G401 (cell line): ENCODE results near the gene TMPRSS7. TPM values are rescaled to one million over a fixed set of nuclear protein-coding genes. Genes with fewer than 3 reads are reported as not detected.

ENCODE experiments used
- DNase-seq: peaks from one replicate; pipeline ENCODE4 v3.0.0-alpha.2; 2015; ENCODE audit warnings: low spot score
- in situ Hi-C: cut with HindIII; loops from 2 replicates; pipeline ENCODE4 v1.10.0; 2016; ENCODE audit warnings: low sequenced_read_pairs, mixed read lengths
- total RNA-seq: library from RNA; depleted of rRNA; stranded (reverse); fragments of >200 nt; shearing (Covaris generic); gene quantifications from 2 replicates; pipeline ENCODE4 v1.2.3, GENCODE V29; 2014; rRNA removed

Gene TMPRSS7
- total RNA-seq, 1 experiment from 2014 or later, result not detected

- in situ Hi-C loops, result no loop called here
- no peak for DNase-seq
Measured at GRCh38 chr3:112119962-112120836, 85.7 kb downstream of the TMPRSS7 start.

- in situ Hi-C loops, result no loop called here
- DNase-seq, result no peak
Measured at GRCh38 chr3:112121577-112122547, 87.3 kb downstream of the TMPRSS7 start.

GRCh38 chr3:112122870-112123269, 88.3 kb downstream of the TMPRSS7 start:
- no peak for DNase-seq

GRCh38 chr3:112123548-112123947, 89.0 kb downstream of the TMPRSS7 start:
- DNase-seq, result no peak
- in situ Hi-C loops, result no loop called here

More at GRCh38 chr3:112122870-112123269, 88.3 kb downstream of the TMPRSS7 start:
- in situ Hi-C loops, result no loop called here

- in situ Hi-C loops, result no loop called here
- DNase-seq, result no peak
Measured at GRCh38 chr3:112124907-112125607, 90.5 kb downstream of the TMPRSS7 start.

GRCh38 chr3:112126511-112126911, 92.0 kb downstream of the TMPRSS7 start:
- in situ Hi-C loops, result no loop called here

GRCh38 chr3:112127522-112128494, 93.3 kb downstream of the TMPRSS7 start:
- in situ Hi-C loops, result no loop called here
- DNase-seq, result no peak

More at GRCh38 chr3:112126511-112126911, 92.0 kb downstream of the TMPRSS7 start:
- DNase-seq, result no peak

- no peak for DNase-seq
- in situ Hi-C loops, result no loop called here
Measured at GRCh38 chr3:112128843-112129727, 94.5 kb downstream of the TMPRSS7 start.

- in situ Hi-C loops, result no loop called here
Measured at GRCh38 chr3:112129925-112130637, 95.5 kb downstream of the TMPRSS7 start.

GRCh38 chr3:112130638-112130993, 96.1 kb downstream of the TMPRSS7 start:
- DNase-seq, result no peak
- in situ Hi-C loops, result no loop called here

More at GRCh38 chr3:112129925-112130637, 95.5 kb downstream of the TMPRSS7 start:
- DNase-seq, result no peak

Other genes with a start within 250 kb of the TMPRSS7 start
- not detected in 2 replicates for gene PHLDB2, start 175.5 kb upstream of the TMPRSS7 start, total RNA-seq
- 26.5 and 39.9 TPM in 2 replicates for gene ABHD10, start 55.7 kb upstream of the TMPRSS7 start, total RNA-seq
- not detected in 2 replicates for gene TAGLN3, start 35.8 kb upstream of the TMPRSS7 start, total RNA-seq
- gene C3orf52, start 51.7 kb downstream of the TMPRSS7 start, total RNA-seq, result not detected in 2 replicates
- not detected in 2 replicates for gene GCSAM, start 98.5 kb downstream of the TMPRSS7 start, total RNA-seq